Kidney glomerular epithelial cell (primary cell): Measurements from ENCODE around the gene EXD3.
"Not testable (repeated sequence)": the region's sequence is repeated elsewhere in the genome, so short reads cannot be mapped to it uniquely, and the experiment has no call there.

Source experiments
- DNase-seq: peaks from one replicate; lab custom pipeline; 2025; lab: John Stamatoyannopoulos, UW

EXD3 gene

GRCh38 chr9:137393176-137394150 lies 29.5 kb downstream of the EXD3 start:
- no peak for DNase-seq

- no peak for DNase-seq
Observed at GRCh38 chr9:137392232-137393007, 30.5 kb downstream of the EXD3 start.

GRCh38 chr9:137391411-137391754 lies 31.6 kb downstream of the EXD3 start:
- no peak for DNase-seq

GRCh38 chr9:137390553-137391410 lies 32.2 kb downstream of the EXD3 start:
- no peak for DNase-seq

GRCh38 chr9:137389428-137389746 lies 33.6 kb downstream of the EXD3 start:
- DNase-seq, result no peak

- no peak for DNase-seq
Observed at GRCh38 chr9:137388589-137389427, 34.2 kb downstream of the EXD3 start.

- no peak for DNase-seq
Observed at GRCh38 chr9:137387891-137388560, 34.9 kb downstream of the EXD3 start.

- DNase-seq, result no peak
Observed at GRCh38 chr9:137387114-137387890, 35.7 kb downstream of the EXD3 start.

- DNase-seq, result not testable (repeated sequence)
Observed at GRCh38 chr9:137386507-137387113, 36.4 kb downstream of the EXD3 start.

GRCh38 chr9:137385061-137385655 lies 37.8 kb downstream of the EXD3 start:
- DNase-seq, result no peak

- no peak for DNase-seq
Observed at GRCh38 chr9:137383784-137384756, 38.9 kb downstream of the EXD3 start.

GRCh38 chr9:137383081-137383783 lies 39.7 kb downstream of the EXD3 start:
- DNase-seq, result no peak

- no peak for DNase-seq
Observed at GRCh38 chr9:137382444-137383080, 40.4 kb downstream of the EXD3 start.

- no peak for DNase-seq
Observed at GRCh38 chr9:137381501-137382443, 41.2 kb downstream of the EXD3 start.

- DNase-seq, result no peak
Observed at GRCh38 chr9:137380606-137381005, 42.4 kb downstream of the EXD3 start.

GRCh38 chr9:137380171-137380570 lies 42.8 kb downstream of the EXD3 start:
- DNase-seq, result no peak
